Erythroblast (primary cell): Measurements from ENCODE around the gene CHD2.
"Not testable (repeated sequence)": the region's sequence is repeated elsewhere in the genome, so short reads cannot be mapped to it uniquely, and the experiment has no call there.

ENCODE experiments used
- DNase-seq, 2 experiments: peaks; one replicate each; lab custom pipeline; 2025; lab: John Stamatoyannopoulos, UW
- GATA1 ChIP-seq: IDR thresholded peaks from 2 replicates; pipeline ENCODE4 v1.6.1; 2011; ENCODE audit warnings: low read depth, mild to moderate bottlenecking, control low read depth, low read length, moderate library complexity
- POLR2A ChIP-seq: IDR thresholded peaks from 2 replicates; pipeline ENCODE4 v1.6.1; 2011; ENCODE audit warnings: mild to moderate bottlenecking, low read length

Gene CHD2

GRCh38 chr15:93026380-93026817, 126.3 kb downstream of the CHD2 start:
- DNase-seq: no peak
- TF ChIP-seq POLR2A (no peak), GATA1 (no peak)

- TF ChIP-seq GATA1 (no peak), POLR2A (no peak)
- DNase-seq: peak in 1 of 2 experiments; percentile 23
Measured at GRCh38 chr15:93027413-93027812, 127.3 kb downstream of the CHD2 start.

- TF ChIP-seq POLR2A: no peak
- no peak for TF ChIP-seq GATA1
- DNase-seq: no peak
Measured at GRCh38 chr15:93028111-93028631, 128.0 kb downstream of the CHD2 start.

GRCh38 chr15:93028632-93029213, 128.6 kb downstream of the CHD2 start:
- DNase-seq: peak in 1 of 2 experiments; percentile 21
- TF ChIP-seq GATA1: no peak
- TF ChIP-seq POLR2A: no peak

- TF ChIP-seq GATA1 (no peak), POLR2A (no peak)
- DNase-seq: peak in 1 of 2 experiments; percentile 17
Measured at GRCh38 chr15:93029214-93029835, 129.2 kb downstream of the CHD2 start.

- no peak for DNase-seq
- TF ChIP-seq POLR2A (no peak), GATA1 (no peak)
Measured at GRCh38 chr15:93029836-93030429, 129.8 kb downstream of the CHD2 start.

GRCh38 chr15:93030430-93031102, 130.4 kb downstream of the CHD2 start:
- TF ChIP-seq GATA1: no peak
- no peak for TF ChIP-seq POLR2A
- DNase-seq: peak; percentile 53 to 75

GRCh38 chr15:93031103-93031464, 131.0 kb downstream of the CHD2 start:
- DNase-seq: no peak

GRCh38 chr15:93031557-93032384, 131.6 kb downstream of the CHD2 start:
- not testable (repeated sequence) for DNase-seq

More at GRCh38 chr15:93031103-93031464, 131.0 kb downstream of the CHD2 start:
- TF ChIP-seq POLR2A (no peak), GATA1 (no peak)

GRCh38 chr15:93032515-93033206, 132.5 kb downstream of the CHD2 start:
- not testable (repeated sequence) for DNase-seq

- TF ChIP-seq POLR2A (no peak), GATA1 (no peak)
- DNase-seq: no peak
Measured at GRCh38 chr15:93033434-93034045, 133.4 kb downstream of the CHD2 start.

GRCh38 chr15:93034512-93034911, 134.4 kb downstream of the CHD2 start:
- DNase-seq: no peak
- no peak for TF ChIP-seq POLR2A
- TF ChIP-seq GATA1: no peak
